ENCODE results near the gene TTBK1. TPM values are rescaled to one million over a fixed set of nuclear protein-coding genes. Genes with fewer than 3 reads are reported as not detected.

The TTBK1 gene
- total and polyA plus RNA-seq, 7 donors: under 0.01 to 0.55 (median 0.25) TPM; not detected in 1

- H3K4me1 ChIP-seq: peaks cover 0 to 6% (median 0%) of the 10 kb centered on the region in 4 donors
- H3K36me3 ChIP-seq: peaks cover 14 to 43% (median 21%) of the 10 kb centered on the region in 4 donors
- no peaks in the 10 kb centered on the region for H3K27me3 ChIP-seq
- 22 to 73% methylated on average over 3 of the region's 3 CpGs for WGBS, 2 donors
- intact Hi-C loops (cut with DNase I): loop anchor here (2.0 kb wide), 1 partner anchor 73 kb away; no protein-coding TSS in a partner anchor
- H3K27ac ChIP-seq: no peak overlapping the region
- H3K4me3 ChIP-seq: no peak overlapping the region
- DNase-seq: no peak
- H3K9me3 ChIP-seq: no peaks in the 10 kb centered on the region
- TF ChIP-seq CTCF (IDR thresholded peaks at IDR 0.05): no peak
- no peak for TF ChIP-seq EP300 (IDR thresholded peaks at IDR 0.05)
- TF ChIP-seq POLR2AphosphoS5 (IDR thresholded peaks at IDR 0.05): no peak
- TF ChIP-seq POLR2A (IDR thresholded peaks at IDR 0.05): no peak
These were observed 92.2 kb downstream of the TTBK1 start for GRCh38 chr6:43335469-43335868.

- no peak overlapping the region for H3K27ac ChIP-seq
- no peak overlapping the region for H3K4me3 ChIP-seq
- peaks cover 14 to 52% (median 28%) of the 10 kb centered on the region in 4 donors for H3K36me3 ChIP-seq
- WGBS, 2 donors: 66 to 79% methylated on average over 3 of the region's 3 CpGs
- peaks cover 0 to 6% (median 0%) of the 10 kb centered on the region in 4 donors for H3K4me1 ChIP-seq
- intact Hi-C loops (cut with DNase I): no loop called here
- DNase-seq: no peak
- no peaks in the 10 kb centered on the region for H3K9me3 ChIP-seq
- H3K27me3 ChIP-seq: no peaks in the 10 kb centered on the region
- no peak for TF ChIP-seq EP300 (IDR thresholded peaks at IDR 0.05)
- no peak for TF ChIP-seq CTCF (IDR thresholded peaks at IDR 0.05)
- TF ChIP-seq POLR2AphosphoS5 (IDR thresholded peaks at IDR 0.05): no peak
- TF ChIP-seq POLR2A (IDR thresholded peaks at IDR 0.05): no peak
These were observed 93.1 kb downstream of the TTBK1 start for GRCh38 chr6:43336382-43336781.

Small RNA genes lying within 50 kb of the gene (small RNA-seq; reads per million reads assigned to genes)
- 0 reads per million in 3 donors for gene RPL12P47

Other genes starting within 250 kb of the TTBK1 start
- gene MEA1, start 229.5 kb upstream of the TTBK1 start, total RNA-seq: 10 to 100 TPM; 49.0 to 91.5 (median 71.5) TPM
- 10 to 100 TPM; 59.1 to 93.1 (median 75.1) TPM for gene MEA1, start 229.5 kb upstream of the TTBK1 start, polyA plus RNA-seq
- gene KLHDC3, start 229.2 kb upstream of the TTBK1 start, total RNA-seq: 100 to 1,000 TPM in 3 of 4 donors, 10 to 100 TPM in 1; 68.4 to 158 (median 105) TPM
- gene KLHDC3, start 229.2 kb upstream of the TTBK1 start, polyA plus RNA-seq: 10 to 100 TPM; 64.3 to 69.7 (median 69.1) TPM
- gene RRP36, start 221.9 kb upstream of the TTBK1 start, total RNA-seq: 10 to 100 TPM; 40.5 to 46.6 (median 43.3) TPM
- gene RRP36, start 221.9 kb upstream of the TTBK1 start, polyA plus RNA-seq: 10 to 100 TPM; 24.6 to 50.8 (median 27.3) TPM
- gene CUL7, start 189.6 kb upstream of the TTBK1 start, total RNA-seq: 10 to 100 TPM; 10.3 to 14.4 (median 11.0) TPM
- gene CUL7, start 189.6 kb upstream of the TTBK1 start, polyA plus RNA-seq: 1 to 10 TPM; 3.0 to 6.9 (median 3.2) TPM
- 10 to 100 TPM; 14.1 to 25.7 (median 18.3) TPM for gene MRPL2, start 184.0 kb upstream of the TTBK1 start, total RNA-seq
- gene MRPL2, start 184.0 kb upstream of the TTBK1 start, polyA plus RNA-seq: 10 to 100 TPM; 65.9 to 70.2 (median 68.5) TPM
- 10 to 100 TPM; 23.2 to 44.9 (median 34.6) TPM for gene KLC4, start 183.8 kb upstream of the TTBK1 start, total RNA-seq
- 100 to 1,000 TPM in 1 of 3 donors, 10 to 100 TPM in 2; 58.4 to 116 (median 84.1) TPM for gene KLC4, start 183.8 kb upstream of the TTBK1 start, polyA plus RNA-seq
- gene PTK7, start 167.2 kb upstream of the TTBK1 start, total RNA-seq: 1 to 10 TPM; 4.8 to 9.7 (median 7.7) TPM
- 10 to 100 TPM in 1 of 3 donors, 1 to 10 TPM in 2; 1.2 to 15.6 (median 1.8) TPM for gene PTK7, start 167.2 kb upstream of the TTBK1 start, polyA plus RNA-seq
- 10 to 100 TPM; 64.2 to 96.9 (median 89.1) TPM for gene SRF, start 72.2 kb upstream of the TTBK1 start, total RNA-seq
- gene SRF, start 72.2 kb upstream of the TTBK1 start, polyA plus RNA-seq: 10 to 100 TPM; 12.6 to 31.2 (median 13.9) TPM
- gene CUL9, start 61.3 kb upstream of the TTBK1 start, total RNA-seq: 10 to 100 TPM; 21.7 to 49.6 (median 31.9) TPM
- gene CUL9, start 61.3 kb upstream of the TTBK1 start, polyA plus RNA-seq: 10 to 100 TPM in 2 of 3 donors, 1 to 10 TPM in 1; 5.1 to 32.9 (median 12.6) TPM
- gene DNPH1, start 14.0 kb upstream of the TTBK1 start, total RNA-seq: 10 to 100 TPM; 32.1 to 96.0 (median 90.3) TPM
- 100 to 1,000 TPM; 155 to 188 (median 163) TPM for gene DNPH1, start 14.0 kb upstream of the TTBK1 start, polyA plus RNA-seq
- not detected for gene SLC22A7, start 54.8 kb downstream of the TTBK1 start, total RNA-seq
- gene SLC22A7, start 54.8 kb downstream of the TTBK1 start, polyA plus RNA-seq: not detected
- gene CRIP3, start 65.3 kb downstream of the TTBK1 start, total RNA-seq: not detected
- 1 to 10 TPM in 1 of 3 donors, not detected in 2; 5.2 TPM for gene CRIP3, start 65.3 kb downstream of the TTBK1 start, polyA plus RNA-seq
- gene ZNF318, start 126.2 kb downstream of the TTBK1 start, total RNA-seq: 10 to 100 TPM; 11.7 to 19.1 (median 15.1) TPM
- 10 to 100 TPM in 1 of 3 donors, 1 to 10 TPM in 2; 2.1 to 12.7 (median 2.4) TPM for gene ZNF318, start 126.2 kb downstream of the TTBK1 start, polyA plus RNA-seq
- gene ABCC10, start 184.1 kb downstream of the TTBK1 start, total RNA-seq: 10 to 100 TPM; 11.5 to 24.9 (median 12.3) TPM
- gene ABCC10, start 184.1 kb downstream of the TTBK1 start, polyA plus RNA-seq: 10 to 100 TPM in 1 of 3 donors, 1 to 10 TPM in 2; 2.4 to 25.0 (median 5.1) TPM
- gene DLK2, start 212.1 kb downstream of the TTBK1 start, total RNA-seq: not detected
- under 1 TPM in 1 of 3 donors, not detected in 2; 0.64 TPM for gene DLK2, start 212.1 kb downstream of the TTBK1 start, polyA plus RNA-seq
- gene TJAP1, start 234.1 kb downstream of the TTBK1 start, total RNA-seq: 10 to 100 TPM; 14.8 to 27.1 (median 23.6) TPM
- 10 to 100 TPM in 1 of 3 donors, 1 to 10 TPM in 2; 3.0 to 20.0 (median 9.0) TPM for gene TJAP1, start 234.1 kb downstream of the TTBK1 start, polyA plus RNA-seq